Caco-2 (cell line): ENCODE measurements around the gene CDKAL1. TPM values are rescaled to one million over a fixed set of nuclear protein-coding genes. Genes with fewer than 3 reads are reported as not detected.

Experiments
- BruUV-seq: library from RNA; stranded (reverse); fragments of 400-500 nt; replicated peaks from 2 replicates; lab custom pipeline; 2021; lab: Mats Ljungman, UMichigan
- CTCF ChIA-PET: fragments of 300-600 bp; sonication (Branson Sonifier 250); formaldehyde crosslinking; loops from one replicate; lab custom pipeline; 2022; ENCODE audit warnings: antibody characterized with exemption; lab: Charles Lee
- POLR2A ChIA-PET: fragments of 300-600 bp; sonication (Branson Sonifier 250); formaldehyde crosslinking; loops from one replicate; lab custom pipeline; 2022; ENCODE audit warnings: antibody characterized with exemption; lab: Charles Lee
- DNase-seq, 2 experiments: peaks; one replicate each; pipeline versions ENCODE4 v3.0.0 to v3.0.0-alpha.2; 2020 to 2022
- H3K27me3 ChIP-seq: replicated peaks from 2 replicates; pipeline ENCODE4 v1.6.0; 2011; ENCODE audit warnings: low read length; ENCODE audit not compliant: control insufficient read depth, insufficient read depth
- H3K36me3 ChIP-seq: 2 replicates; pipeline ENCODE4 v1.5.1; 2011; ENCODE audit warnings: low read length; ENCODE audit not compliant: control insufficient read depth, insufficient read depth
- H3K4me1 ChIP-seq: fragments of 250-450 bp; sonication (Bioruptor Pico); 2 replicates; pipeline ENCODE4 v1.5.1; 2020; ENCODE audit warnings: mild to moderate bottlenecking
- H3K4me3 ChIP-seq: 2 replicates; pipeline ENCODE4 v1.5.1; 2011; ENCODE audit warnings: low read depth, mild to moderate bottlenecking, control low read depth, low read length
- H3K9me3 ChIP-seq: fragments of 250-450 bp; sonication (Bioruptor Pico); 2 replicates; pipeline ENCODE4 v1.5.1; 2020; ENCODE audit warnings: mild to moderate bottlenecking, moderate library complexity
- H3K27ac Mint-ChIP-seq: one replicate; pipeline ENCODE4 v1.8.0; 2022; ENCODE audit warnings: mixed read lengths; ENCODE audit not compliant: unreplicated experiment
- H3K27me3 Mint-ChIP-seq: one replicate; pipeline ENCODE4 v1.8.0; 2022; ENCODE audit warnings: mixed read lengths; ENCODE audit not compliant: insufficient read depth, unreplicated experiment
- H3K36me3 Mint-ChIP-seq: one replicate; pipeline ENCODE4 v1.8.0; 2022; ENCODE audit warnings: mild to moderate bottlenecking, mixed read lengths; ENCODE audit not compliant: insufficient read depth, unreplicated experiment
- H3K4me1 Mint-ChIP-seq: one replicate; pipeline ENCODE4 v1.8.0; 2022; ENCODE audit warnings: low read depth, mixed read lengths; ENCODE audit not compliant: unreplicated experiment
- H3K4me3 Mint-ChIP-seq: one replicate; pipeline ENCODE4 v1.8.0; 2022; ENCODE audit warnings: mild to moderate bottlenecking, moderate library complexity, mixed read lengths; ENCODE audit not compliant: unreplicated experiment
- H3K9me3 Mint-ChIP-seq: one replicate; pipeline ENCODE4 v1.8.0; 2022; ENCODE audit warnings: mixed read lengths; ENCODE audit not compliant: unreplicated experiment
- intact Hi-C: fragments of 100-400 bp; cut with micrococcal nuclease; formaldehyde crosslinking; loops from one replicate; pipeline ENCODE4 v1.10.0; 2022; ENCODE audit not compliant: unreplicated experiment
- total RNA-seq: library from RNA; stranded (reverse); gene quantifications from 2 replicates; pipeline ENCODE4 v1.2.3, GENCODE V29; 2022
- TF ChIP-seq, protein P1 (sequence below), 2 experiments: fragments of 200-600 bp in 1 of 2; IDR thresholded peaks; 1 replicate in 1 of 2; 2 replicates in 1 of 2; pipeline versions ENCODE4 v1.5.1 to v1.8.0; 2011 to 2022; ENCODE audit warnings: antibody characterized with exemption in 1 of 2, control low read depth in 1 of 2, inconsistent platforms in 1 of 2, low read depth in 1 of 2, low read length in 1 of 2, mild to moderate bottlenecking in 1 of 2, moderate library complexity in 1 of 2; ENCODE audit not compliant: insufficient read depth in 1 of 2, severe bottlenecking in 1 of 2, unreplicated experiment in 1 of 2

Gene CDKAL1
- total RNA-seq, 1 experiment from 2014 or later = 18.7 TPM

DNA sequence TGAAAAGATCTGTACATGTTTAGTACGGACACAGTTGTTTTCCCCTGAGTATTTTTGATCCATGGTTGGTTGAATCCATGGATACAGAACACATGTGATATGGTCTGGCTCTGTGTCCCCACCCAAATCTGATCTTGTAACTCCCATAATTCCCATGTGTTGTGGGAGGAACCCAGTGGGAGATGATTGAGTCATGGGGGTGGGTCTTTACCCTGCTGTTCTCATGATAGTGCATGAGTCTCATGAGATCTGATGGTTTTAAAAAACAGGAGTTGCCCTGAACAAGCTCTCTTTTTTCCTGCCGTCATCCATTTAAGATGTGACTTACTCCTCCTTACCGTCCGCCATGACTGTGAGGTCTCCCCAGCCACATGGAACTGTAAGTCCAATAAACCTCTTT lies 139.2 kb downstream of the CDKAL1 start:
- ChIA-PET POLR2A (no interaction called here), CTCF (no interaction called here)
- intact Hi-C loops = no loop called here
- Mint-ChIP-seq H3K27ac (no peak overlapping the region), H3K4me3 (no peak overlapping the region), H3K36me3 (no peaks in the 10 kb centered on the region), H3K27me3 (no peaks in the 10 kb centered on the region), H3K9me3 (no peaks in the 10 kb centered on the region), H3K4me1 (no peaks in the 10 kb centered on the region)
- Histone ChIP-seq H3K9me3 (no peaks in the 10 kb centered on the region), H3K4me3 (no peak overlapping the region), H3K36me3 (no peaks in the 10 kb centered on the region), H3K27me3 (no peaks in the 10 kb centered on the region), H3K4me1 (no peaks in the 10 kb centered on the region)
- TF ChIP-seq, protein P1, sequence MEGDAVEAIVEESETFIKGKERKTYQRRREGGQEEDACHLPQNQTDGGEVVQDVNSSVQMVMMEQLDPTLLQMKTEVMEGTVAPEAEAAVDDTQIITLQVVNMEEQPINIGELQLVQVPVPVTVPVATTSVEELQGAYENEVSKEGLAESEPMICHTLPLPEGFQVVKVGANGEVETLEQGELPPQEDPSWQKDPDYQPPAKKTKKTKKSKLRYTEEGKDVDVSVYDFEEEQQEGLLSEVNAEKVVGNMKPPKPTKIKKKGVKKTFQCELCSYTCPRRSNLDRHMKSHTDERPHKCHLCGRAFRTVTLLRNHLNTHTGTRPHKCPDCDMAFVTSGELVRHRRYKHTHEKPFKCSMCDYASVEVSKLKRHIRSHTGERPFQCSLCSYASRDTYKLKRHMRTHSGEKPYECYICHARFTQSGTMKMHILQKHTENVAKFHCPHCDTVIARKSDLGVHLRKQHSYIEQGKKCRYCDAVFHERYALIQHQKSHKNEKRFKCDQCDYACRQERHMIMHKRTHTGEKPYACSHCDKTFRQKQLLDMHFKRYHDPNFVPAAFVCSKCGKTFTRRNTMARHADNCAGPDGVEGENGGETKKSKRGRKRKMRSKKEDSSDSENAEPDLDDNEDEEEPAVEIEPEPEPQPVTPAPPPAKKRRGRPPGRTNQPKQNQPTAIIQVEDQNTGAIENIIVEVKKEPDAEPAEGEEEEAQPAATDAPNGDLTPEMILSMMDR (IDR thresholded peaks at IDR 0.05; ENCODE audit: insufficient read depth in 1 of 2, low read depth in 1 of 2, low read length in 1 of 2, severe bottlenecking in 1 of 2, unreplicated experiment in 1 of 2) = no peak
- no peak for DNase-seq
- BruUV-seq = no TSS peak

DNA sequence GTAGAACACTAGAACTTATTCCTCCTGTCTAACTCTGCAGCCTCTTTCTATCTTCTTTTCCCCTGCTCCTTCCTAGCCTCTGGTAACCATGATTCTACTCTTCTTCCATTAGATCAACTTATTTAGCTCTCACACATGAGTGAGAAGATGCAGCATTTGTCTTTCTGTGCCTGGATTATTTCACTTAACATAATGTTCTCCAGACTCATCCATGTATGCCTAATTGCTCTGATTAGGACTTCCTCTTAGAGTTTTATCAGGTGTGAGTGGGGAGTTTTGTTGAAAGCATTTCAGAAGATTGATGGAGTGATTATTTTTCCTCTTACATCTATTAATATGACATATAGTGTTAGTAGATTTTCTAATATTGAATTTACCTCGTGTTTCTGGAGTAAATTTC lies 140.4 kb downstream of the CDKAL1 start:
- no peak for DNase-seq
- TF ChIP-seq, protein P1 (IDR thresholded peaks at IDR 0.05; ENCODE audit: insufficient read depth in 1 of 2, low read depth in 1 of 2, low read length in 1 of 2, severe bottlenecking in 1 of 2, unreplicated experiment in 1 of 2) = no peak
- H3K27me3 ChIP-seq = no peaks in the 10 kb centered on the region
- H3K36me3 Mint-ChIP-seq = no peaks in the 10 kb centered on the region
- no peaks in the 10 kb centered on the region for H3K27me3 Mint-ChIP-seq
- CTCF ChIA-PET = no interaction called here
- H3K36me3 ChIP-seq = no peaks in the 10 kb centered on the region
- H3K4me1 Mint-ChIP-seq = no peaks in the 10 kb centered on the region
- H3K9me3 ChIP-seq = no peaks in the 10 kb centered on the region
- POLR2A ChIA-PET = no interaction called here
- no peaks in the 10 kb centered on the region for H3K9me3 Mint-ChIP-seq
- intact Hi-C loops = no loop called here
- H3K4me1 ChIP-seq = no peaks in the 10 kb centered on the region
- no TSS peak for BruUV-seq
- H3K27ac Mint-ChIP-seq = no peak overlapping the region
- H3K4me3 ChIP-seq = no peak overlapping the region
- H3K4me3 Mint-ChIP-seq = no peak overlapping the region

DNA sequence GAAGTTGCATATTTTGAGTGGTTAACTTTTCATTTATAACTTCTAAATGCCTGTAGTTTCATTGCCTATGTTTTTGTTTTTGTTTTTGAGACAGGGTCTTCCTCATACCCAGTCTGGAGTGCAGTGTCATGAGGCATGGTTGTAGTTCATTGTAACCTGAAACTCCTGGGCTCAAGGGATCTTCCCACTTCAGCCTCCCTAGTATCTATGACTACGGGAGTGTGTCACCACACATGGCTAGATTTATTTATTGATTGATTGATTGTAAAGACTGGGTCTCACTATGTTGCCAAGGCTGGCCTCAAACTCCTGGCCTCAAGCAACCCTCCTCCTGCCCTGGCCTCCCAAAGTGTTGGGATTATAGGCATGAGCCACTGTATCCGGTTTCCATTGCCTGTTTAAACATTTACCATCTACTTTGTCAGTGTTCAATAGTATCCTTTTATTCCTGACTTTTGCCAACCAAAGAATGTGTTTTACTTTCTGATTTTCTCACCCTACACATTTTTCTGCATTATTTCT lies 144.6 kb downstream of the CDKAL1 start:
- TF ChIP-seq, protein P1 (IDR thresholded peaks at IDR 0.05; ENCODE audit: insufficient read depth in 1 of 2, low read depth in 1 of 2, low read length in 1 of 2, severe bottlenecking in 1 of 2, unreplicated experiment in 1 of 2) = no peak
- no peaks in the 10 kb centered on the region for H3K9me3 Mint-ChIP-seq
- no peak overlapping the region for H3K27ac Mint-ChIP-seq
- ChIA-PET POLR2A (no interaction called here), CTCF (no interaction called here)
- H3K27me3 ChIP-seq = no peaks in the 10 kb centered on the region
- no peaks in the 10 kb centered on the region for H3K27me3 Mint-ChIP-seq
- intact Hi-C loops = no loop called here
- H3K9me3 ChIP-seq = no peaks in the 10 kb centered on the region
- H3K36me3 ChIP-seq = no peaks in the 10 kb centered on the region
- no peaks in the 10 kb centered on the region for H3K4me1 ChIP-seq
- H3K36me3 Mint-ChIP-seq = no peaks in the 10 kb centered on the region
- no peak overlapping the region for H3K4me3 ChIP-seq
- no peak for DNase-seq
- H3K4me3 Mint-ChIP-seq = no peak overlapping the region
- peaks cover 8% of the 10 kb centered on the region for H3K4me1 Mint-ChIP-seq
- BruUV-seq = no TSS peak
